SK-N-SH treated with all-trans-retinoic acid at 6 μM for 48 hours (cell line): ENCODE data around the gene ATRIP.

ENCODE experiments used
- BACH2 ChIP-seq: fragments of 250-450 bp; sonication (Bioruptor Pico); IDR thresholded peaks from 2 replicates; pipeline ENCODE4 v1.9.0; 2021; ENCODE audit warnings: mild to moderate bottlenecking, borderline replicate concordance
- CREB5 ChIP-seq: fragments of 250-450 bp; sonication (Bioruptor Pico); IDR thresholded peaks from 2 replicates; pipeline ENCODE4 v1.5.1; 2020; ENCODE audit warnings: low read depth, mild to moderate bottlenecking, moderate library complexity
- CSDC2 ChIP-seq: fragments of 250-450 bp; sonication (Bioruptor Pico); IDR thresholded peaks from 2 replicates; pipeline ENCODE4 v1.5.0; 2020; ENCODE audit warnings: mild to moderate bottlenecking, moderate library complexity
- ESRRG ChIP-seq: fragments of 250-450 bp; sonication (Bioruptor Pico); IDR thresholded peaks from 2 replicates; pipeline ENCODE4 v1.6.1; 2021; ENCODE audit warnings: mild to moderate bottlenecking
- OSR1 ChIP-seq: fragments of 250-450 bp; sonication (Bioruptor Pico); IDR thresholded peaks from 2 replicates; pipeline ENCODE4 v1.8.0; 2022; ENCODE audit warnings: moderate library complexity, mild to moderate bottlenecking, inconsistent platforms
- PATZ1 ChIP-seq: fragments of 250-450 bp; sonication (Bioruptor Pico); IDR thresholded peaks from 2 replicates; pipeline ENCODE4 v1.8.0; 2020; ENCODE audit warnings: mild to moderate bottlenecking, moderate library complexity, borderline replicate concordance
- SNAI2 ChIP-seq: fragments of 250-450 bp; sonication (Bioruptor Pico); IDR thresholded peaks from 2 replicates; pipeline ENCODE4 v1.5.0; 2020; ENCODE audit warnings: mild to moderate bottlenecking, moderate library complexity
- TCF4 ChIP-seq: fragments of 250-450 bp; sonication (Bioruptor Pico); IDR thresholded peaks from 2 replicates; pipeline ENCODE4 v1.8.0; 2021; ENCODE audit warnings: mild to moderate bottlenecking, moderate library complexity, borderline replicate concordance
- TSHZ2 ChIP-seq: fragments of 250-450 bp; sonication (Bioruptor Pico); IDR thresholded peaks from 2 replicates; pipeline ENCODE4 v1.5.0; 2020; ENCODE audit warnings: mild to moderate bottlenecking, moderate library complexity
- ZC3H10 ChIP-seq: fragments of 250-450 bp; sonication (Bioruptor Pico); IDR thresholded peaks from 2 replicates; pipeline ENCODE4 v1.5.1; 2021; ENCODE audit warnings: mild to moderate bottlenecking, moderate library complexity
- ZFP3 ChIP-seq: fragments of 250-450 bp; sonication (Bioruptor Pico); IDR thresholded peaks from 2 replicates; pipeline ENCODE4 v1.5.0; 2020; ENCODE audit warnings: mild to moderate bottlenecking, moderate library complexity
- ZFP30 ChIP-seq: fragments of 450-650 bp; formaldehyde crosslinking; IDR thresholded peaks from 2 replicates; pipeline ENCODE4 v1.5.0; 2022; ENCODE audit warnings: mild to moderate bottlenecking, moderate library complexity
- ZNF565 ChIP-seq: fragments of 450-650 bp; formaldehyde crosslinking; conservative IDR thresholded peaks from 2 replicates; pipeline ENCODE4 v1.5.0; 2020; ENCODE audit warnings: low read depth, mild to moderate bottlenecking, moderate library complexity
- ZNF70 ChIP-seq: fragments of 450-650 bp; formaldehyde crosslinking; IDR thresholded peaks from 2 replicates; pipeline ENCODE4 v1.5.0; 2020; ENCODE audit warnings: mild to moderate bottlenecking, moderate library complexity

- TF ChIP-seq ZC3H10 (CRISPR knock-in tag) (no peak), ESRRG (CRISPR knock-in tag) (no peak), PATZ1 (CRISPR knock-in tag) (no peak), TCF4 (no peak), OSR1 (no peak), ZNF70 (CRISPR knock-in tag) (no peak), CREB5 (CRISPR knock-in tag) (no peak), CSDC2 (CRISPR knock-in tag) (no peak), ZNF565 (CRISPR knock-in tag) (no peak), SNAI2 (no peak), TSHZ2 (CRISPR knock-in tag) (no peak), ZFP30 (CRISPR knock-in tag) (no peak), BACH2 (CRISPR knock-in tag) (no peak), ZFP3 (CRISPR knock-in tag) (no peak)
Observed at GRCh38 chr3:48468329-48468731, 21.8 kb downstream of the ATRIP start.
